ENCODE data around the gene NOG.

NOG gene

DNA sequence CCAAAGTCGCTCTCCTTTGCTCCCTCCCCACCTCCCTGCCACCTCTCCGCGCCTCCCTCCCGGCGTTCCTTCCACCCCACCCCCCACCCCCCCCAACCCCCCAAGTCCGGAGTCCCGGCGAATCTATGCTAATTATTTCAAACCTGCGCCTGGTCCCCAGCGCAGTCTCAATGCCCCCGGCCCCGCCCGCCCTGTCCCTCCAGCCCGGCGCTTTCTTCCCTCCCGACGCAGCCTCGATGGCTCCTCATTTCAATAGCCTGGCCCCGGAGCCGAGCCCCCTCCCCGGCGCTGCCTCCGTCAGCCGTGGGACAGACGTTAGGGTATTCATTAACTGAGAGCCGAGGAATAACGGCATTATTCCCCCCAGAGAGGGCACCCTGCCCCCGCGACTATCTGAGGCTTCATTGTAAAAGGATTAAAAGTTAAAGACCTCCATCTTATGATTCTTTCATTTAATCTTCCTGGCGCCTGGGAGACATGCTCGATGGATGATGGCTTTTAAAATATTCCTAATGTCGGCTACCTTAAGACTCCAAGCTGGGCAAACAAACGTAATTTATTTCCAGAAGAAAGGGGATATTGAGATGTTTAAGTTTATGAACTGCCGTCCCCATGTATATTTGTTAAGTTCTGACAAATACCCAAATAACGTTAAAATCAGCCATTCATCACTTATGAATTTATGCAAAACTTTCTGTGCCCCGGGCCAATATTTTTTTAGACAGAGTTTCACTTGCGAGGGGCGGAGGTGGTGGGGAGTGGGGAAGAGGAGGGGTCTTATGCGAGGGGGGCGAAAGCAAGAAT, 3.4 kb downstream of the NOG start:
- ATAC-seq (no peak), DNase-seq (peak; percentile 40)

DNA sequence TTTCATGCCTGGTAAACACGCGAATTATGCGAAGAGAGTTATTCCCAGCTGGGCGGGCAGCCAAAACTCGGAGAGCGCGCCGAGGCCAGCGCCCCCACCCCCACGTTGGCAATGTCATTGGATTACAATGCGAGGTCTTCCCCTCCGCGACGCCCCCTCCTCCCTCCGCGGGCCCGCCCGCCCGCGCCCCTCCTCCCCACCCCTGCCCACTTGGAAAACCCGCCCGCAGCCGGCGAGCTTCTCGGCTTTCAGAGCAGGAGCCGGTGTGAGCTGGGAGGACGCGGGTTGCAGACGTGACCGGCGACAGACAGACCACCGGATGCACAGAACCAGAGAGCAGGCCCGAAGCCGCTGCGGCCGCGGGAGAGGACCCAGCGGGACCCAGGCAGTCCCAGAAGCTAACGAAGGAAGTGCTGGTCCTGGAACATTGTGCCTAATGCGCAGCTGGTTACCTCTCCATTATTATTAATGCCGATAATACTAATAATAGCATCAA, 4.0 kb downstream of the NOG start:
- no peak for ATAC-seq
- peak; percentile 49 for DNase-seq

DNA sequence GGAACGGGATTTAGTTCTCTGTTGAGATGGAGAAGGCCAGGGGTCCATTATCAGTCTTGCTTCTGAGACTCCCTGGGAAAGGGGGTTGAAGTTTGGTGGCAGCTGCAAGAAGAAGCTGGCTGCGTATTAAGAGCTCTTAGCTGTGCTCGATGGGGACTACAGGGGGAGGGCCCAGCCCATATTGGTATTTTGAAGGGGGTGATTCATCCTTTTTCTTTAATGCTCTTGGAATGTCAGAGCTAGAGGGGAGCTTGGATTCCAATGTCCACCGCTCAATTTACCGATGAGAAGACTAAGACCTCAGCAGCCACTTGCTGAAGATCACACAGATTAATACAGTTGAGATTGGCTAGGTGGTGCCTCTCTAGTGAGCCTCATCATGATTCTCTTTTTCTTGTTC, 5.0 kb downstream of the NOG start:
- ATAC-seq (no peak), DNase-seq (no peak)

DNA sequence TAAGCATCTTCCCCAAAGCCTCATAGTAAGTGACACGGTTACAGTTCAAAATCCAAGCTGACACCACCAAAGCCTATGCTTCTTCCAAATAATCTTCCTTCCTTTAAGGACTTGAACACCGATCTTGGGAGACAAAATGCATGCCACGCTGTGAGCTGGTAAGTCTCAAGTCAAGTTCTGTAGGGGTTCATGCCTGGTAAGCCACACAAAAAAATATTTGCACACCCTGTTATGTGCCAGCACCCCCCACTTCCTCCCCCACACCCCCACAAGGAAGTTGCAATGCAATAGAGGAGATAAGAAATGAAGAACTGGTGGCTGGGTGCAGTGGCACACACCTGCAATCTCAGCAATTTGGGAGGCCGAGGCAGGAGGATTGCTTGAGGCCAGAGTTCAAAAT, 5.6 kb downstream of the NOG start:
- no peak for DNase-seq
- ATAC-seq = no peak

DNA sequence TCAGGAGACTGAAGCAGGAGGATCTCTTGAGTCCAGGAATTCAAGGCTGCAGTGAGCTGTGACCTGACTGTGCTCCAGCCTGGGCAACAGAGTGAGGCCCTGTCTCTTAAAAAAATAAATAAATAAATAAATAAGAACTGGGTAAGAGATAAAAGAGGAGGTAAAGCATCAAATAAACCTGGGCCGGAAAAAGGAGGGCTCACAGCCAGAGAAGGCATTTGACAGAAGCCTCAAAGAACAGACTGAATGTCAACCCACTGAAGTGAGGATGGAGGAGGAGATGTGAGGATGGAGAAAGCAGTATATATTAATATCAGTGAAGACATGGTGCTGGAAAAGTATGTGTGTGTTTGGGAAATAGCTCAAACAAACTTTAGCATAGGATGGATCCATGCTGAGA, 6.1 kb downstream of the NOG start:
- DNase-seq (no peak), ATAC-seq (no peak)

DNA sequence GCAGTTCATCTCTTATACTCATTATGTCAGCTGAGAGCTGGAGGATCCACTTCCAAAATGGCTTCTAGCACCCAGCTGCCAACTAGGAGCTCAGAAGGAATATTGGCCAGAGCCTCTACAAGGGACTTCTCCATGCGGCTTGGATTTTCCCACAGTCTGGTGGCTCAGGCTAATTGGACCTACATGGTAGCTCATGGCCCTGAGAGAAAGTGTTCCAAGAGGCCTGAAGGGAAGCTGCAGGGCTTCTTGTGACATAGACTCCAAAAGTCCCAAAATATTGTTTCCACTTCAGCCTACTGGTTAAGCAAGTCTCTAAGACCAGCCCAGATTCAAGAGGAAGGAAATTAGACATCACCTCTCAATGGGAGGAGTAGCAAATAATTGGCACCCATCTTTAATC, 6.8 kb downstream of the NOG start:
- no peak for DNase-seq
- ATAC-seq = no peak

DNA sequence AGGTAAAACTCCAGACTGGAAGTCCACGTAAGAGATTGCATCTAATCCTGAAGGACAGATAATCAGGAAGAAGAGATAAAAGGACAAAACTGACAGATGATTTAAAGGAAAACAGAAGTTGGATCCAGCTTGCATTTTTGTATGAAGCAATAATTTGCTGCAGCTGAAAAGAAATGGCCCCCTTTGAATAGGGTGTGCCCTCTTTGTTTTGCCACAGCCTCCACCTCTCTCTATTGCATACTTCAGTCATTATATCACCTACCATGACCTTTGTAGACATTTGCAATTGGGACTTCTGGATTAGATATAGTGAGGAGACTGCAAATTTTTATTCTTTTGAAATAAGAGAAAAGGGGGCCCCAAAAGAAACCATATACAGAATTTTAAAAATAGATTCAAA, 8.1 kb downstream of the NOG start:
- ATAC-seq = no peak
- no peak for DNase-seq

DNA sequence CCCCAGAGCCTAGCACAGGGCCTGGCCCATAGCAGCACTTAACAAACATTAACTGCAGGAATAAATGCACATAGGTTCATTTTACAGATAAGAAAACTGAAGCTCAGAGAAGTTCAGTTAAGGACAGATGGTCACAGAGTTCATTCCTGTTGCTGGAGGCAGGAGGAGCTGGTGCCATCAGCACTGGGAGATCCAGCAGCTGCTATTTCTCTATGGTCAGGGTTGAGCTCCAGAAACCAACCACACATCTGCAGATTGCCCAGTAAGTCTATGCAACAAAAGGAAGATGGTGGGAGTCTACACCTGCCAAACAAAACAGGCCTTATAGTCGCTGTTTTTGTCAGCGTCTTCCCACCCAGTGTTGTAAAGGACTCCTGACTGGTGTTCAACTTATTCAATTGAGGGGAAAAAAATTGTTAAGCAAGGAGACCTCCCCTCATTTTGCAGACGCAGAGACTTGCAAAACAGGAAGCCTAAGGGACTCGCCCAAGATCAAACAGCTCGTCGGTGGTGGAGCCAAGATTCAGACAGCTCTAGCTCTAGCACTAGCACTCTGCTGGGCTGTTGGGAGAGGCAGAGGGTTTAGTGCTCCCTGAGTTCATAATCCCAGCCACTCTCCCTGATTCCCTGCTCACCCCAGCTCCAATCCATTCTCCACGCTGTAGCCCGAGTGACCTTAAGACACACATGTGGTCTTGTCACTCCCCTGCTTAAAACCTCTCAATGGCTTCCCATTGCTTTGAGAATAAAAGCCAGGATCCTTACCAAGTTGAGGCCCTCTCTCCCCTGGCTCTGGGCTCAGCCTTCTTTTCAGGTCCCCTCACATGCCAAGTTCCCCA, 9.0 kb downstream of the NOG start:
- DNase-seq = no peak
- ATAC-seq = no peak

DNA sequence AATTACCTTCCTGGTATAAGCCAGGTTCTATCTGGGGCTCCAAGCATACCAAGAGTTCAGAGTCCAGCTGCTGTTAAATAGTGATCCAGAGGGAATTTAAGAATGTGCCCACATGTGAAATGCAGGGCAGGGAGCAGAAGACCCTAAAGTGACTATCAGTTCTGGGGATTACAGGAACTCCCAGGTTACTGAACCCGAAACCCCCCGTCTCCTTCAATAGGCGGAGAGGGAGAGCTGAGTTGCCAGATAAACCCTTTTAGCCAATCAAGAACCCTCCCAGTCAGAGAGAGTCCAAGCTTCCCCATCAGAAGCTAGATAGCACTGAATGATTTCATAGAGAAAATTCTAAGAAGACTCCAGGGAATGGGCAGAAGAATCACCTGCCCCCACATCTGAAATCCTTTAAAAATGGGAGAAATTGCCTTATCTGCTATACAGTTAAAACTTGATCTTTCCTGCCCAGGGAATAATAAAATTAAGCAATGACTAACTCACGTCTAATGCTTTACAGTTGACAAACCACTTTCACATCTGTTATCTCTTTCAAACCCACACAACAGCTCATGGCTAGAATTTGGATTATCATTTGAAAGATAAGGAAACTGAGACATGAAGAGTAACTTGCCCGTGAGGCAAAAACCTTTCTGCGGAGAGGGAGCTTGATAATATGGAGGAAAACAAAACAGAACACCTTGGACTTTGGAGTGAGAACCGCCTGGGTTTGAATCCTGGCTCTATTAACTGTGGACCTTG, 10.2 kb downstream of the NOG start:
- no peak for ATAC-seq
- DNase-seq = no peak

DNA sequence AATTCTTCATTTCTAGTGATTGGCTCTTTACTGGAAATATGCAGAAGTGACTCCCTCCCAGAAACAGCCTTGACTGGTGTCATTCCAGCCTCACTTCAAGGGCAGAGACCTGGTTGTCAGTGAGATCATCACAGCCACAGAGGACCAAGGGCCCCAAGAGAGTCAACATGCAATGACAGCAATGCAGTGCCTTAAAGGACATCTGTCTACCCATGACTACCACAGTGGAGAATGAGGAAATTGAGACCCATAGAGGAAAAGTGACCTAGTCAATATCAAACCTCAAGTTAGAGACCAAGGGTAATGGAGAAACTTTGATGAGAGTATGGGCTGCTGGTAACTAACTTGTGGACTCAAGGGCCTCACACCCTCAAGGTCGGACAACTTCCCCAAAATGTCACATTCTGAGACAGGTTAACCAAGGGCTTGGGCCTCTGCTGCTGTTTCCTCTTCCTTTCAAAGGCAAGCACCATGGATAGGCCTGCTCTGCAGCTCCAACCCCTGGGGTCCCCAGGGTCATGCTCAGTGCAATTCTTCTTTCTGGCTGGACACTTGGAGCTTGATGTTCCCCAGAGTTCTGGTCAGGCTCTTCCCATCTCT, 11.3 kb downstream of the NOG start:
- ATAC-seq (peak; percentile 34), DNase-seq (no peak)

DNA sequence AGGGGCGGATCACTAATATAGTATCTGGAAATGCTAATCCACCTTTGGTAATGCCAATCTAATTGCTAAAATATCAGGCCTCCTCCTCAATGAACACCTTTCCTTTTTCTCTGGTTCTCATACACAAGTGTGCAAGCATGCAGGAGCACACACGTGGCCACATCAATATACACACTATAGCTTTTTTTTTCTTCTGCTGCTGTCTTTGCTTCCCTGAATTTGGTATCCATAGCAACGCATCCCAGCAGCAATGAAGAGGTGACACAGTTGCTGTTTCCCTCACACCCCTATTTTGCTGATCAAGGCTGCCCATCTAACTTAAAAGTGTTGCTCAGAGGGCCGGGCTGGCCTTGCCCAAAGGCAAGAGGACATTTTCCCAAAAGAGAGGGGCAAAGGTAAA, 15.4 kb downstream of the NOG start:
- DNase-seq = no peak
- no peak for ATAC-seq

DNA sequence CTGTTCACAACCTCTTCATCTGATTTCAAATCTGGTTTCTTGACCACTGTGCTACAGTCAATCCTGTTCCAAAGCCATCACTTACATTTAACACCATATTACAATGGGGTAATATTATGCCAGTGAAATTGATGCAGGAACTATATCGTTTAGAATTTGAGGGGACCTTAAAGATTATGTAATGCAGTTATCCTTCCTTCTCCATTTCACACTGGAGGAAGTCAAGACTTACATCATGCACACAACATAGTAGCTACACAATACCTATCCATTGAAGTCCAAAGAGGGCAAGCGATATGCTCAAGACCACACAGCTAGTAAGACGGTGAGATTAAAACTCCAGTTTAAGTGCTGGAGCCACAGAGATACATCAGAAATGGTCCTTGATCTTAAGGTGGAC, 16.8 kb downstream of the NOG start:
- ATAC-seq (no peak), DNase-seq (no peak)

DNA sequence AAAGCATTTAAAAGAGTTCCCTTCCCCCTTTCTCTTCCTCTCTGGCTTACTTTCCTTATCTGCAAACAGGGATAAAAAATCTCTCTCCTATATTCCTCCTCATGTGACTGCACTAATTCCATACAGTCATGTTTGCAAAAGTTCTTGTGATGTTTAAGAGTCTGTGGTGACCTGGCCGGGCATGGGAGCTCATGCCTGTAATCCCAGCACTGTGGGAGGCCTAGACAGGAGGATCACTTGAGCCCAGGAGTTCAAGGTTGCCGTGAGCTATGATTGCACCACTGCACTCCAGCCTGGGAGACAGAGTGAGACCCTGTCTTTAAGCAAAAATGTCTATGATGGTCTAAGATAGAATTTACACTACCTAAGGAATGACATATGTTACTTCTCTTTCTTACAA, 19.6 kb downstream of the NOG start:
- DNase-seq = no peak
- ATAC-seq = no peak

DNA sequence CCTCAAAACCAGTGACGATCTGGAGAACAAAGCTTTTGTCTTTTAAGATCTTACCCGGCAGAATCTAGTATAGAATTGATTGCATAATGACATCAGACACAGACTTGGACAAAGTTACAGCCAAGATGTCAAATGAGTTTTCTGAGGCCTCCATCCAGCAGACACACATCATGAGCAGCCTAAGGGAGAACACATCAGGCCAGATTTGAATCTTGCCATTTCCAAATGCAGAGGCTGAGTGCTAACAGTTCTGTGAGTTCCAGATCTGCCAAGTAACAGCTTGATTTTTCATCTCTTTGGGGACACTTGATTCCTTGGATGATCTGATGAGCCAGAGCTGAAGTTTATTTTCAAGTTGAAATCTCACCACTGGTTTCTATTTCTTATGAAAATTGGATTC, 21.0 kb downstream of the NOG start:
- no peak for ATAC-seq
- no peak for DNase-seq

DNA sequence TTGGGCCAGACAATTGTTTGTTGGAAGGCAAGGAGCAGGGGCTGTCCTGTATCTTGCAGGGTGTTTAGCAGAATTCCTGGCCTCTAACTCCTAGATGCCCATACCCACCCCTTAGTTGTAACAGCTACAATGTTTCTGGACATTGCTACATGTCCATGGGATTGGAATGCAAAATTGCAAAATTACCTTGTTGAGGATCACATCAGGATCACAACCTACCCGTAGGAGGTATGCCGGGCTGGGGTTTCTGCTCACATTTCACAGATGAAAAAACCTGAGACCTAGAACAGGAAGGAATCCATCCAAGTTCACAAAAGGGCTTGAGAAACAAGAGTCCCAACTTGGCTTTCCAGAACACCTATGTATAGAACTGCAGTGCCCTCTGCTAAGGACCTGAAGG, 22.7 kb downstream of the NOG start:
- ATAC-seq (no peak), DNase-seq (no peak)

DNA sequence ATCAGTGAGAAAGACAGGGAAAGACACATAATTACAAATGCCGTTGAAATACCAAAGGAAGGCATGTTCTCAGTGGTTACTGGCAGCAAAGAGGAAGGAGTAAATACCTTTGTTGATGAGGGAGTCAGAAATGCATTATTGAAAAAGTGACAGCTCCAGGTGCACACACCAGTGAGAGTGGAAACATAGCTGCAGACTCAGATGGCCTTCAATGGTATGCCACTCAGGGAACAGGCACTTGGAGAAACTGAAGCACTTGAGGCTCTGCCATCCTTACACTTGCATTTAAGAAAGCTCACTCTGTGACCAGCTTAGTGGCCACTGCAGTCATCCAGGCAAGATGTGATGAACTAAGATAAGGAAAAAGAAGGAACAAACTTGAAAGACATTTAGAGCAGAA, 29.9 kb downstream of the NOG start:
- no peak for DNase-seq
- no peak for ATAC-seq

DNA sequence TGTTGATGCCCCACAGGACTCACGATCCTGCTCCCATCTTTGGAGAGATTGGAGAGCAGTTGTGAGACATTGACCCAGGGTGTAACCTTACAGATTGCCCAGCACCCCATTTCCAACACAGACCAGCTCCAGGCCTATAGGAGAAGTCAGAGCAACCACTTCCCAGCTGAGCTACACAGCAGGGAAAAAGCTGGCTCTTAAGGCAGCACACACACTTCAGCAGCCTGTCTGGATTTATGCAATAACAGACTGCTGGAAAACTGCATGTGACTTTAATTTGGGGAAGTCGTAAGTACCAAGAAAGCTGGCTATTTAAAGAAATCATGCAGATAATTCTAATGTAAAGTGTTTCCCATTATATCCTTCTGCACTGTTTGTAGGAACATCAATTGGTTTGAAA, 30.8 kb downstream of the NOG start:
- DNase-seq (no peak), ATAC-seq (no peak)

DNA sequence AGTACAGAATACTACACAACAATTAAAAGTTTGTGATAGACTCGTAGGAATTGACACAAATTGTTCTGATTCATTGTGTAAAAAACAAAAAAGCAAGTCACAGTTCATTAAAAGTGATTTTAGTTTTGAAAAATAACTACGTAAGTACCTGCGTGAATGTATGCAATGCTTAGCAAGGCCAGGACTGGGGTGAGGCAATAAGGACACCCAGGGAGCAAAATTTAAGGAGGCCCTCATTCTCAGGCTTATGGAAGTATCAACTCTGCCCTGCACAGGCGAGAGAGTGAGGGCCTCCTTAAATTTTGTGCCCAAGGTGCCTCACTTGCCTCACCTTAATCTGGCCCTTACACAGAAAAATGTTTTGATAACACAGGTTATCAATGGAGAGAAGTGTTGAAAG, 31.4 kb downstream of the NOG start:
- ATAC-seq = no peak
- DNase-seq = no peak

DNA sequence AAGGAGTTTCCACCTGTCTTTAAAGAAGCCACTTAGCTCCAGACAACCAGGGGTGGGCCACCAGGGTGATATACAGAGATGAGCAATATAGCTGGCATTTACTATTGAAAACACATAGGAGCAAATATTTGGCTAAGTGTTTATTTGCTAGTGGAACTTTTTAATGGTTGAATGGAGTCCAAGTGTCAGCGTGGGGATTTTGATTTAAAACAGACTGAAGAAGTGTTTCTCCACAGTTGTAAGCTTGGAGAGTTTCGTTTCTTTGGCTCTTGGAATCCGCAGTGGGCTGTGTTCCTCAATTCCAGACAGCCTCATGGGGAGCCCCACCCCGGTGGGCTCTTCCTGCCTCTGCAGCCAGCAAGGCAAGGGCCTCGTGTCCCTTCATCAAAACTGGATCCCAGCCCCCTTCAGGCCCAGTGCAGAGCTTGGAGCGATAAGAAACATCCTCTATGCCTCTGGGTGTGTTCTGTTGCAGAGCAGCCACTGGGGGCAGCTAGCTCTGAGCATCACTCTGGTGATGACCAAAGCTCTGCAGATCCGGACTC, 36.1 kb downstream of the NOG start:
- ATAC-seq (peak; percentile 46), DNase-seq (peak; percentile 8)

DNA sequence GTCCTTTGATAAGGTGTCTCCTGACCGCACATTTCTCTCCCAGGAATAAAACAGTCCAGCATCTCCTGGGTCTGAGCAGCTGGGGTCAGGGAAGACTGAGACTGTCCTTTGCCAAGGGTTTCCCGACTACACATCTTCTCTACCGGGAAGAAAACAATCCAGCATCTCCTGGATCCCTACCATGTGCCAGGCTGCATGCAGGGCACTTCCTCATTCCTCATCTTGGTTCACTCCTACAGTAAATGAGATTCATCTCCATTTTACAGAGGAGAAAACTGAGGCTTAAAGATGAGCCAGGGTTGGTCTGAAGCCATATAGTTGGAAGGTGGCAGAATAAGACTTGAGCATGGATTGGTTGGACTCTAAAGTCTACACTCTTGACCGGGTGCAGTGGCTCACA, 36.7 kb downstream of the NOG start:
- no peak for DNase-seq
- ATAC-seq = no peak

DNA sequence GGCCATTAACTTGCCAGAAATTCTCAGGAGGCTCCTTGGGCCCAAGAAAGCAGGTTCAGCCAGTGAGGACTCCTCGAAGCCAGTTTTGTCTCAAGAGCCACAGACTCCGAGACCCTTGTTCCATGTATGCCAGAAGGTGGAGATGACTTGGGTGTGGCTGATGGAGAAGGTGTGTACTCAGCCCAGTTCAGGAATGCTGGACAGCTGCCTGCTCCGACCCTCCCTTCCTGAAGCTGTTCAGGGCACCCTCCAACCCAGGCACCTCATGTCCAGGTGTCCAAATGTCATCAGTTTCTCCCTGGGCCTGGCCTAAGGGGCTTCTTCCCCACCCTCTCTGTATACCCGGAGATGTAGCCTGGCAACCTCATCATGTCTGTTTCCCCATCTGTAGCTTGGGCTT, 40.2 kb downstream of the NOG start:
- ATAC-seq = no peak
- no peak for DNase-seq

DNA sequence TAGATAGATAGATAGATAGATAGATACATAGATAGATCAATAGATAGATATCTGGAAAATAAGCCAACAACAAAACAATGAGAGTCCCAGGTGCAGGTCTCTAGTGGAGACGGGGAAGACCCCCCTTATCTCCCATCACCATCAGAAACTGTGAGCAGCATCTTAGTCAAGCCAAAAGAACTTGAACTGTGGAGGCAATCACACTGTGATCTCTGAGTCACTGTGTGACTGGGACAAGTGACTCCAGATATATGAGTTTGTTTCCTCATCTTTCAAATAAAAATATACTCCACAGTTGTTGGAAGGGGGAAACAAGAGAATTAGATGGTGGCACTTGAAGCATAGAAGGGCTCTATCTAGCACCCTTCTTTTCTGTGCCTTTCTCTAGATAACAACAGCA, 42.1 kb downstream of the NOG start:
- ATAC-seq (peak; percentile 46), DNase-seq (no peak)

All from stimulated activated naive CD8-positive, alpha-beta T cell treated with anti-CD3 and anti-CD28 coated beads, Interleukin-15, Interleukin-2, amounts not matched to agents 100 U/mL and 50 U/mL, for 24 hours (primary cell).